Activated gamma-delta T cell treated with anti-CD3 and anti-CD28 coated beads, Interleukin-2, amount 50 U/mL, for 16 hours (primary cell): Measurements from ENCODE around the gene NEMP2.
A peak's percentile ranks its signal among the peaks of the same experiment; 100 is the strongest.

Experiments
- DNase-seq: peaks from one replicate; pipeline ENCODE4 v3.0.0-alpha.2; 2020; ENCODE audit warnings: low read depth

NEMP2 gene, protein sequence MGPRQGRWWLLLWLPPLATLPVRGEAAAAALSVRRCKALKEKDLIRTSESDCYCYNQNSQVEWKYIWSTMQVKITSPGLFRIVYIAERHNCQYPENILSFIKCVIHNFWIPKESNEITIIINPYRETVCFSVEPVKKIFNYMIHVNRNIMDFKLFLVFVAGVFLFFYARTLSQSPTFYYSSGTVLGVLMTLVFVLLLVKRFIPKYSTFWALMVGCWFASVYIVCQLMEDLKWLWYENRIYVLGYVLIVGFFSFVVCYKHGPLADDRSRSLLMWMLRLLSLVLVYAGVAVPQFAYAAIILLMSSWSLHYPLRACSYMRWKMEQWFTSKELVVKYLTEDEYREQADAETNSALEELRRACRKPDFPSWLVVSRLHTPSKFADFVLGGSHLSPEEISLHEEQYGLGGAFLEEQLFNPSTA

DNA sequence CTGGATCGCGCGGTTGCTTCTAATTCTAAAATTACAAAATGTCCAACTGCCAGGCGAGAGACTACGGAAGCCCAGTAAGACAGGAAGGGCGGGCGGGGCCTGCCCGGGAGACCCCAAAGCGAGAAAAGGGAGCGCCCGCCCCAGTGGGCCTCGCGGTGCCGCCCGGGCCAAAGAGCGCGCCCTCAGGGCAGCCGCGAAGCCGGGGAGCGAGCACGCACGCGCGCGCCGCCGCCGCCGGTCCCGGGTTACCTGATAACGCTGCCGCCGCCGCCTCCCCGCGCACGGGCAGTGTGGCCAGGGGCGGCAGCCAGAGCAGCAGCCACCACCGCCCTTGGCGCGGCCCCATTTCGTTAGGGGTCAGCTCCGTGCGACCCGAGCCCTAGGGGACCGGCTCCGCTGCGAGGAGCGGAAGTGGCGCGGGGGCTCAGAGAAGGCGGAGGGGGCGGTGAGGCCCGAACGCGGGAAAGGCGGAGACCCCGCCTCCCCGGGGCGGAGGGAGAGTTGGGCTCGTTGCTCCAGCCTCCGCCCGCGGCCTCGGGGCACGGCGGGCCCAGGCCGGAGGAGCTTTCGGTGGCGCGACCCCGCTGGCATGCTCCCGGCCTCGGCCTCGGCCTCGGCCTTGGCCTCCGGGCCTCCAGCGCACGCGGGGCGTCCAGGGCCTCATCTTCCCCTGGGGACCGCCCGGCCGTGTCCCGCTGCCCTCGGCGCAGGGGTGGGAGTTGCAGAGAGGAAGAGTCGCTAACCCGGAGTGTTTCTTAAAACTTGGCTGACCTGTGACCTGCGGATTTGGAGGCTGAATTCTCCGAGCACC is at the start of gene NEMP2:
NEMP2 (minus strand) TSS at position 413 of the 811 bp plus-strand sequence; CDS start at position 346, 67 bp downstream.
- DNase-seq = peak; percentile 80

DNA sequence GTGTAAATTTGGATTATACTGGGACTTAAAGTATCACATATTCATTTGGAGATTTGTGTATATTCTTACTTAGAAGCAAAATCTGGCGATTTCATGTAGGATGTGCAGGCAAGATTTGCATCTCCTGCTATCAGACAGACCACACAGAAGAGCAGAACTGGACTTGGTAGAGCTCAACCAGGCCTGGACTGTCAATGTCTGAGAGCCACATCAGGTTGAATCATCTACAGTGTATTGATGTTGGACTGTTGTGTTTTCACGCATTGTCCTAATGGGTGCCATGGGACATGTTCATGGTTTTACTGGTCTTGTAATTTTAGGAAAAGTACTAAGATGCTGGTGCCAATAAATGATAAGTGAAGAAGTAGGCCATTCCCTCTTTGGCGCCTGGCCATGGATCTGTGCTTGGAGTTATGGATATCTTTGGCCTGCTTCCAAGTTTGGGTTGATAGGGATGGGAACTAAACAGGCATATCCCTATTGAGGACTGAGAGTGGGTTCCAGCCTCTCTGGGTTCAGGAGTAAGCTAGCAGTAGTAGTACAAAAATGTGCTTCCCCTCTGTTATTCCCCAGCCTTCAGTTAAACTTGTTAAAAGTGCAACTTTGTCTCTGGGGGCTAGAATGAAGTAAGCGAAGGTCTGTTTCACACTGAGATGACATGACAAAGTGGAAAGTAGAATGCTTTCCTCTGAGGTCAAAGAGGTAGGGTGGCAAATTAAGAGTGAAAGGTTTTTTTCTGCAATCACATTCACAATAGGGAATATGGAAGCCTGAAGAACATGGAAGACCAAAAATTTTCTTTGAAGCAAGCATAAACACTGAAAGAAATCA is 49.2 kb upstream of the NEMP2 start:
- no peak for DNase-seq

DNA sequence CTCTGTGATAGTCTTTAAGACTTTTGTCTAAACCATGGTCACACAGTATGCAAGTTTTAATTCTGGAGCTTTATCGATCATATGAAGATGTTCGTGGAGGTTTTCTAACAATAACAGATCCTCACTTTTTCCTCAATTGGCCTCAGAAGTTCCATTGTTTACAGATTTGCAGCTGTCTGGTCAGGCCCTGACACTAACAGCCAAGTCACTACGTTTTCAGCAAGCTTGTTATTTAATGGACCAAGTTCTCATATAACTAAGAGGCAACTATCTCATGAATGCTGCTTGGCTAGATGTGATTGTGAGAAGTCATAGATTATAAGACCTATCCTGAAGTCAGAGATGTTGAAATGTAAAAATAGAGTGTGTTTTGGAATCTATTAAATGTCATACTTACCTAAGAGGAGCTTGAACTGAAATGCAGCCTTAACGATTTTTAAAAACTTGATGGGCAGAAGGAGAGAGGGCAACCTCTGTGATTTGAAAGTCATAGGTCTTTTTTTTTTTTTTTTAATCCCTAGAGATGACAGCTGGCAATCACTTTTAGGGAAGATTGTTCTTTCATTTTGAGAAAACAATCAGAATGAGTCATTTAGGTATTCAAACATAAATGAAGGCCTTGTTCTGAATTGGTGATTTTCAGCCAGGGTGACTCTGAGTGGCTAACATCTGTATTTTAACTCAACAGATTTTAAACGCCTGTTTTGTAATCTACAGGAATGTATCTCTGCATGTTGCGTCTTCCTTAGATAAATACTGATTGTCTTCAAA is 48.4 kb upstream of the NEMP2 start:
- no peak for DNase-seq

DNA sequence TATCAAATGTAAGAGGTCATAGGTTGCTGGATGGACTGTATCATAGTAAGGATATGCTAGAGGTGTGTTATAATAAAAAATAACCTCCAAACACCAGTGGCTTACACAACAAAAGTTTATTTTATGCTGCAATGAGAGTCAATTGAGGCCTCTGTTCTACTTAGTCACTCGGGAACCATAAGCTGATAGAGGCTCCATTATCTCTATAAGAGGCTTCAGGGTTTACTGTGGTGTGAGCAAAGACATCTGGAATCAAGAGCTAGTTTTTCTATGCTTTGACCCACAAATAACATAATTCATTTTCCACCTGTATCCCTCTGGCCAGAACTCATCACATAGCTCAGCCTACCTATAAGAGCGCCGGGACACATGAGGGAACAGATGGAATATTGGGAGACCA is 47.5 kb upstream of the NEMP2 start:
- no peak for DNase-seq

DNA sequence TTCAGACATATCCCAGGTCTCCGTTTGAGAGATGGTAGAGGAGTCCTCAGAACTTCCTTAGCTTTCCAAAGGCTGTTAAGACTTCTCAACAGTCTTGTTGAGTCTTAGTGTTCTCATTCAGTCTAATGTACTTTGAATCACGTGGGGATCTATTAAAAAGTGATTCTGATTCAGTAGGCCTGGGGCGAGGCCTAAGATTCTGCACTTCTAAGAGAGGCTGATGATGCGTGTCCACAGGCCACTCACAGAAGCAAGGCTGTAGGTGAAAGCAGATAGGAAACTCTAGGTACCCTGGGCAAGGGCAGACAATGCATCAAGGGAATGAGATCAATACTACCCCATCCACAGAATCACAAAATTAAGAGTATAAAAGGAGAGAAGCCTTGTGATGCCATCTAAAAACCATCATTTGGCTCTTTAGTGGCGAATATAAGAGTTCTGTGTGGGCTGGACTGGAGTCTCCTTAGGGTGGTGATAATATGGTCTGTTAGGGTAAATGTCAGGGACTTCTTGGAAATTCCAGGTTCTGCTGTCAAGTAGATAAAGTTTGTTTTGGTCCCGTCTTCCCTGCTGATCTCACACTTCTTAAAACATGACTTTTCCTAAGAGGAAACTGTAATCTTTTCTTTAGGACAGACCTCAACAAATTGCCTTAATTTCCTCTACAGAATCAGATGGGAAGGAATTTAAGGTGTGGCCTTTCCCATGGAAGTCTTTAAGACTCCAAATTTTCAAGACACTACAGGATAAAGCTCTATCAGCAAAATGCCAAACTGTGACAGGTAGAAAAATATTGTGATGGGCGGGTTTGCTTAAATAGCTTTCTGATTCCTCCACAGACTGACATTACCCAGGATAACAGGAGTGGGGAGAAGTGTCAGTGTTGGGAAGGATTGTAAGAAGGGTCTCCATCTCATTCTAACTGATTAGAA is 45.7 kb upstream of the NEMP2 start:
- DNase-seq = no peak

DNA sequence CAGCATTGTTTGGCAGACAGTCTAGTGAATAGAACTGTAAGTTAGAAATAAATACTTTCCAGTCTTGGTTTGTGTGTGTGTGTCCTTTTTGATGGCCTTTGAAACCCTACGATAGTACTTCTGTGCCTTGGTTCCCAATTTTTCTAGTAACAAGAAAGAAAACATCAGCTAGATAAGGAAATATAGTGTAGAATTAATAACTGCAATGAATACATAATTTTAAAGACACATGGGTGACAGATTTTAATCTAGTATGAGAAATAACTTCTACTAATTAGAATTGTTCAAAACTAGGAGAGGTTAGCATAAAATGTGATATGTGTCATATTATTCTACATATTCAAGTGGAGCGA is 44.5 kb upstream of the NEMP2 start:
- no peak for DNase-seq

DNA sequence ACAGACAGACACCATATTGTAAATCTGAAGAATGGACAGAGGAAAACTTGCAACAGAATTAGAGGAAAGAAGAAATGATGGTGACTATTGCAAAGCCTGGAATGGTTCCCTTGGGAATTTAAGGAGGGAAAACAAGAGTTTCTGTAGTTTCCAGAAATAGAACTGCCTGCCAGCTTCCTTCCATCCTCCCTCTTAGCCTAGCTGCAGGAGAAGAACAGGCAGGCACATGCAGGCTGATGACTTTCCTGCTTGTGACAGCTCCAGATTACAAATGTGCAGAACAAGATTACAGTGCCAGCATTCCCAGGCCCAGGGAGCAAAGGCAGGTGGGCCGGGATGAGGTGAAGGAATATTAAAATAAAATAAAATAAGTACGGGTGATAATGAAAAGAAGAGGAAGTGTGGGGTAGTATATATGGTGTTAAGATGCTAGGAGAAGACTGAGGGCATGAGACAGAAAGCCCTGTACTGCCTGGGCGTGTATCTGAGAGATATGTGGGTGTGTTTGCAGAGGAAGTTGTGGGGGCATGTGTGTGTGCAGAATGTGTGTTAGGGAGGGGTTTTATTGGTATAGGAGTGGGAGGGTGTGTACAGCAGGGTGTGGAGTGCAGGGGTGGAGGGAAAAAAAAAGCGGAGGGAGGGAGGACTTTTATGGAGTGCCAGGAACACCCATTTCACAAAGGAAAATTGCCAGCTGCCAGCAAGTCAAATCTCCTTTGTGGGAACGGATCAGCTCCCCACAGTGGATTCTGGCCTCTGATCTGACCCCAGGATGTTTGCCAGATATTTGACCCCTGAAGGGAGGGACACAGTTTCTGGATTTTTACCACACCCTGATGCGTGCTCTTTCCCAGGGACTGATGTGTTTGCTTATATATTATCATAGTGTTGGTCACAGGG is 43.9 kb upstream of the NEMP2 start:
- no peak for DNase-seq

DNA sequence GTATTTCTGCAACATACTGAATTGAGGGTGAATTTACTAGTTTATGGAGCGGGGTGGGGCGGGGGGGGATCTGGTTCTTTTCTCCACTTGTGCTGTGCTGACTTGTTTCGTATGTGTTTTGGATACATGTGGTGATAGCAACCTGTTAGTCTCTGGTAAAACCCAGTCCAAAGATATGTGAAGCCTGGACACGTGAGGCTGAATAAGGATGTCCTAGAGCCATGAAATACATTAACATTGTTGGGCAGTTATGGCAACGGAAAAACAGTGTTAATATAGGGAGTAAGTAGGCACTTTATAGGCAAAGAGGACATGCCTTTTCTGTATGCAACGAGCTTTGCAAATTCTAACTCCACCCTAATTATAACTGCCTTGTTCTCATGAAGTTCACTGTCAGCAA is 42.1 kb upstream of the NEMP2 start:
- no peak for DNase-seq

DNA sequence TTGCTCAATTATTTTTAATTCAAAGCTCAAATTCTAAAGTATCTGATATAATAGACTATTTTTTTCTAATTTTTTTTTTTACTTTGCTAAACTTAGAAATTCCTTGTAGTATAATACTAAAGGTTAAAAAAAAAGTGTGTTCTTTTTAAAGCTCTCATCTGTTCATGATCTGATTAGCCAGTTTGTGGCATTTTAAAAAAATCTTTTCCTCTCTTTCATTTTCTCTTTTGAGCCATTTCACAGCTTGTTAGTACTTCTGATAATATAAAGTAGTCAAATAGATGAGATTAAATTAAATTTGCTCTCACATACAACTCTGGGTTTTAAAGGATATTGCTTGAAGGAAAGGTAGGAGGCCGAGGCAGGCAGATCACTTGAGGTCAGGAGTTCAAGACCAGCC is 40.7 kb upstream of the NEMP2 start:
- DNase-seq = no peak

DNA sequence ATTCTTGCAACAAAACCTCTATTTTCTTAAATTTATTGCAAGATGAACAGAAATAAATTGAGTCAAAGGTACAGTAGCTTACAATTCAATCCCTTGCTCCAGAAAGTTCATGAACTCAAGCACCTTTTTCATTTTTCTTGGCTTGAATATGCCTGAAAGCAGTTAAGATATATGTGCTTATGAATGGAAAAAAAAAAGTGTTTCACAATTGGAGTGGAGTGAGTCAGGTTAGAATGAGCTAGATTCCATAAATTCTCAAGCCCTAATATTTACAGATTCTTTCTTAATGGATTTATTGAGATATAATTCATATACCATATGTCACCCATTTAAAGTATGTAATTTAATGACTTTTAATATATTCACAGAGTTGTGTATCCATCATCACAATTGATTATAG is 39.6 kb upstream of the NEMP2 start:
- no peak for DNase-seq

DNA sequence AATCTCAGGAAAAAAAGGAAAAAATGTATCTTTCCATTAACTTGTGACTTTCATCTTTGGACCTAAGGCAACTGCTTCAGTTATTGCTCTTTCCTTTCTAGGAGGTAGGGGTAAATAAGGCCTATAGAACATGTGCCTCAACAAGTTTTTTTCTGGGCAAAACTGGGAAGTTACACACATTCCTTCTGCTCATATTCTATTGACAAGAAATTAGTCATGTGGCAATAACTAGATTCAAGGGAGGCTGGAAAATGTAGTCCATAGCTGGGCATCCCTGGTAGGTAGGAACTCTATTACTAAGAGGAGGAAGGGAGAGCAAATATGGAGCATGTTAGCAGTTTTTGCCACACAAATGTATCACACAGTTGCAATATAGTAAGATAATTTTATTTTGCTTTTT is 37.7 kb upstream of the NEMP2 start:
- DNase-seq = no peak

DNA sequence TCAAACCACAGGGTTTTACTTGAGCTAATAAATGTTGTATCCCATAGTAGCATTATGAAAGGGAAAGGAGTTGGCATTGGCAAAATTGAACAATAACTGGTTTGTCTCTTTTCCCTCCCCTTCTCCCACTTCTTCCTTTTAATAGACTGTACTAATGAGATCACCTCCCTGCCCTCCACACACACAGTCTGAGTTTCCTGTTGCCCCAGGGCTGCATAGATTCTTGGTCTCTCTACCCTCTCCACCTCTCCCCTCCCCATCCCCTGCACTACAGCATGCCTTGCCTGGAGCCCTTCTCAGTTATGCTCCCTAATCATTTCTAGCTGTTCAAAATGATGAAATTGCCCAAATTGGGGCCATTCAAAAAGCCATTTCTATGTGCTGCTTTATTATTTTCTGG is 37.2 kb upstream of the NEMP2 start:
- DNase-seq = no peak

DNA sequence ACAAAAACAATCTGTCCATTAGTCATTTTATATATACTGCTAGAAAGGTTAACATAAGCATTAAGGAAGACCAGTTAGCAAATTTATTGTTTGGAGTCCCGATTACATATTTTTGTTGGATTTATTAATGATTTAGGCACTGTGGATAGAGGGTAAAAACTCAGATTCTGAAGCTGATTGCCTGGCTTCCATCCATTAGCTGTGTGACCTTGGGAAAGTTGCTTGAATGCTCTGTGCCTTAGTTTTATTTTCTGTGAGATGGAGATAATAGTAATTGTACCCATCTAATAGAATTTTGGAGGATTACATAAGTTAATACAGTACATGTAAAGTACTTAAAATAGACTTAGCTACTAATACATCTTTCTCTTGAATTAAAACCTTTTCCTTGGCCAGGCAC is 36.3 kb upstream of the NEMP2 start:
- no peak for DNase-seq

DNA sequence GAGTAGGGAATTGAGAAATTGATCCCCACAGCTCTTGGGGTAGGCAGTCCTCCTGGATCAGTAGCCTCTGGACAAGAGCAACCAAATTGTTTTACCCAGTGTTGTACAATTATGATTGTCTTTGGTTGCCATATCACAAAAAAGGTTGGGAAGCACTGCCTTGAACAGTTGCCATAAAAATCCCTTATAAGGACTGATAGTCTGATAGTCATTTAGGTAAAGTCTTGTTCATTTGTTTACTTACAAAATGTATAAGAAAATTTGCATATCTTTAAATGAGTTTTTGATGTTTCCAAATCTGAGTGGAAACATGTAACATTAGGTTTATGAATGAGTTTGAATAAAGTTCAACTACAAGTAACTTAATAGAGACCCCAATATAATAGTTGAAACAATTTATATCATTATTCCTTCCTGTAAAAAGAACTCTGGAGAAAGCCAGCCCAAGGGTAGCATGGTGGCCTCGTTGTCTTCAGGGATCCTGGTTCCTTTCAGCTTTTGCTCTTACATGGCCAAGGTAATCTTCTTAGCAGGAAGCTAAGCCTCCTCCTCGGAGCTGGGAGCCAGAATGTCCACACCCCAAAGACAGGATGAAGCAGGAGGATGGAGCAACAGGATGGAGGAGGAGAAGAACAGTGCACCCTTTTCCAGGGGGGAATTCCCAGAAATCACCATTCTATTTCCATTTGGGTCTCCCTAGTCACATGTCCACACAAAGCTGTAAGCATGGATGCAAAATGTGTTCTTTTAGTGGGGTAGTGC is 35.7 kb upstream of the NEMP2 start:
- no peak for DNase-seq

DNA sequence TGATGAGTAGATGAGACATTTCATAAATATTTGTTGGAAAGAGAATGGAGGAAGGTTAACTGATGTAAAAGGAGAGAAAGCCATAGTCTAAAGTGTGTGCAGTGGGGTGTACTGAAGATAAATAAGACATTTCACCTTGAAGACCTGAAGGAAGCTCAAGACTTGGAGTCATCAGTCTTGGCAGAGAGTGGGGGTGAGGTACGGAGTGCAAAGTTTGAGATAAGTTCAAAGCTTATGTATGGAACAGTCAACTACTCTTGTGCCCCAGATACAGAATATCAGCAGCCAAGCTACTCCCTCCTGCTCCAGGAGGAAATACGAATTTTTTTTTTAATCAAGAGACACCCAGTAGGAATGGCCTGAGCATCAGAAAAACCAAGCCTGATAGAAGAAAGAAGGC is 30.3 kb upstream of the NEMP2 start:
- DNase-seq = no peak

DNA sequence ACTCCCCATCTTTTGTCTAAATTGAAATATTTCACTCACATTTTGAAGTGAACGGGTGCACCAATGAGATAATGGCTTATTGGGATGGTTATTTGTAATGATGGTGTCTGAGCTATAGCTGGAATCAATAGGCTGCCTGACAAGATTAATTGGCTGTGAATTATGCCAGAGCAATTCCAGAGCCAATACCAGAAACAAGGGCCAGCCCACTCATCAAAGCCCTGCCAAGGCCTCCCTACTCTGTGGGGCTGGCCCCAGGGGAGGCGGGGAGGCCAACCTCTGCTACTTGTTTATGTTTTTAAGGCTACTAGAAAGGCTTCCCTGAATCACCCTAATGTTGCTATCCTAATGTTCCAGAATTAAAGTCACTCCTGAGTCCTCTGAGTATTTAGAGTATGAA is 29.1 kb upstream of the NEMP2 start:
- DNase-seq = no peak

DNA sequence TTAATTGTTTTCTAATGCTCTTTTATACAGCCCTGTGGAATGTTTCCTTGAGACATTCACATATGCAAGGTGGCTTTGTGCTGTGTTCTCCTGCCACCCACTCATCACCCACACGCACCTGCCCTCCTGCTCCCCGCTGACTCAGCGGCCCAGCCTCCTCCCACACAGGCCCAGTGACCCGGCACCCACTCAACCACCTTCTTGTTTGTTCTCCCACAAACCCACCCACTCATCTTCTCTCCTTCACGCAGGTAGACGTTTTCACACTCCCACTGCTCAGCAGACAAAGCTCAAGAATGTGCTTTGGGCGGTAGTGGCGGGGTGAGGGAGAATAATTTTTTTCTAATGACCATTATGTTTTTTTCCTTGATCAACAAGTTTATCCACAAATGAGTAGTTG is 28.6 kb upstream of the NEMP2 start:
- peak; percentile 43 for DNase-seq

DNA sequence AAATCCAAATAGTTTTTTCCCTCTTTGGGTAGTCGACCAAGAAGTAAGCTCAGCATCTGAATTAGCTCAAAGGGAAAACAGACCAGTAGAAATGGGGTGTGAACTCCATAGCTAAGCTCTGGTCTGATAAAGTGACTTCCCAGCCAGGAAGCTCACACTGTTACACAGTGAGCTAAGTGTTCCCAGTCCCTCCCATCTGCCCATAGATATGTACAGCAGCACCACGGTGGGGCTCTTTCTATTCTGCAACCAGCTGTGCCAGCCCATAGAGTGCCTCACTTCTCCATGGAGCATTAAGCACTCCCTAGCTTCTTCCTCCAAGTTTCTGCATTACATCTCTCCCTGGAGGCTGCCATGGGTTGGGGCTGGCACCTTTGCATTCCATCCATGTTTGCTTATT is 27.6 kb upstream of the NEMP2 start:
- DNase-seq = no peak

DNA sequence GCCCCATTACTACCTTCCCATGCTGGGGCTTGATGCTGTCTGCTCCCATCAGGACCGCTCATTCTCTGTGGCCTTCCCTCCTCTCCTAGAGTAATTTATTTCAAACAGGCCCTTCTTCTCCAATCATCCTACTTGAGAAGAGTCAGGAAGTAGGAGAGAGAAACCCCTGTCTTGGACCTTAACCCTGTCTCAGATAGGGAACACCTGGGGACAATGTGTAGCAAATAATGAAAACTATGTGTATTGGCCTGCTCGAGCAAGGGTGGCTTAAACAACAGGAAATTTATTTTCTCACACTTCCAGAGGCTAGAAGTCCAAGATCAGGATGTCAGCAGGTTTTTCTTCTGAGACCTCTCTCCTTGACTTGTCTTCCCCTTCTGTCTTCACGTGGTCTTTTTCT is 26.6 kb upstream of the NEMP2 start:
- no peak for DNase-seq
